ENCODE data around the gene PTS. TPM values are rescaled to one million over a fixed set of nuclear protein-coding genes. Genes with fewer than 3 reads are reported as not detected.
"Not testable (repeated sequence)": the region's sequence is repeated elsewhere in the genome, so short reads cannot be mapped to it uniquely, and the experiment has no call there.

Gene PTS
- total and polyA plus RNA-seq, 4 donors: 36.5 to 61.2 (median 45.2) TPM

- H3K36me3 ChIP-seq (ENCODE audit: control insufficient read depth in 1 of 2, insufficient read depth in 2 of 2, low read length in 1 of 2); DNase-seq; H3K27me3 ChIP-seq (ENCODE audit: control insufficient read depth in 1 of 2, insufficient read depth in 2 of 2, low read length in 1 of 2); intact Hi-C loops (cut with DNase I); H3K27ac ChIP-seq (ENCODE audit: low read depth in 1 of 2, low read length in 2 of 2); H3K4me3 ChIP-seq (ENCODE audit: low read length in 2 of 2); ATAC-seq (ENCODE audit: low FRiP score); H3K4me1 ChIP-seq (ENCODE audit: control insufficient read depth in 1 of 2, insufficient read depth in 2 of 2, low read length in 2 of 2); H3K9me3 ChIP-seq (ENCODE audit: control insufficient read depth, low read length): not testable (repeated sequence)
- 60 to 67% methylated on average over 11 of the region's 11 CpGs for WGBS, 2 donors
Observed at GRCh38 chr11:112195113-112195512, 31.1 kb upstream of the PTS start.

- ATAC-seq (ENCODE audit: low FRiP score) (no peak), DNase-seq (no peak)
- Histone ChIP-seq H3K36me3 (ENCODE audit: control insufficient read depth in 1 of 2, insufficient read depth in 2 of 2, low read length in 1 of 2) (no peaks in the 10 kb centered on the region), H3K4me3 (ENCODE audit: low read length in 2 of 2) (no peak overlapping the region), H3K9me3 (ENCODE audit: control insufficient read depth, low read length) (no peaks in the 10 kb centered on the region), H3K4me1 (ENCODE audit: control insufficient read depth in 1 of 2, insufficient read depth in 2 of 2, low read length in 2 of 2) (no peaks in the 10 kb centered on the region), H3K27me3 (ENCODE audit: control insufficient read depth in 1 of 2, insufficient read depth in 2 of 2, low read length in 1 of 2) (no peaks in the 10 kb centered on the region), H3K27ac (ENCODE audit: low read depth in 1 of 2, low read length in 2 of 2) (no peak overlapping the region)
- whole genome bisulfite sequencing, 2 donors: 50 to 59% methylated on average over 2 of the region's 2 CpGs
- intact Hi-C loops (cut with DNase I): no loop called here
Observed at GRCh38 chr11:112195951-112196351, 30.3 kb upstream of the PTS start.

GRCh38 chr11:112196519-112197087 lies 29.6 kb upstream of the PTS start:
- intact Hi-C loops (cut with DNase I): no loop called here
- H3K36me3 ChIP-seq (ENCODE audit: control insufficient read depth in 1 of 2, insufficient read depth in 2 of 2, low read length in 1 of 2): no peaks in the 10 kb centered on the region
- no peak overlapping the region for H3K4me3 ChIP-seq (ENCODE audit: low read length in 2 of 2)

GRCh38 chr11:112199101-112199500 lies 27.1 kb upstream of the PTS start:
- DNase-seq; H3K9me3 ChIP-seq (ENCODE audit: control insufficient read depth, low read length); H3K4me3 ChIP-seq (ENCODE audit: low read length in 2 of 2); H3K27me3 ChIP-seq (ENCODE audit: control insufficient read depth in 1 of 2, insufficient read depth in 2 of 2, low read length in 1 of 2); H3K36me3 ChIP-seq (ENCODE audit: control insufficient read depth in 1 of 2, insufficient read depth in 2 of 2, low read length in 1 of 2); H3K27ac ChIP-seq (ENCODE audit: low read depth in 1 of 2, low read length in 2 of 2); intact Hi-C loops (cut with DNase I); ATAC-seq (ENCODE audit: low FRiP score); H3K4me1 ChIP-seq (ENCODE audit: control insufficient read depth in 1 of 2, insufficient read depth in 2 of 2, low read length in 2 of 2): not testable (repeated sequence)
- 82% methylated on average over 4 of the region's 4 CpGs for WGBS, 2 donors

More at GRCh38 chr11:112196519-112197087, 29.6 kb upstream of the PTS start:
- no peaks in the 10 kb centered on the region for H3K27me3 ChIP-seq (ENCODE audit: control insufficient read depth in 1 of 2, insufficient read depth in 2 of 2, low read length in 1 of 2)
- ATAC-seq (ENCODE audit: low FRiP score) (no peak), DNase-seq (no peak)
- no peak overlapping the region for H3K27ac ChIP-seq (ENCODE audit: low read depth in 1 of 2, low read length in 2 of 2)
- no peaks in the 10 kb centered on the region for H3K4me1 ChIP-seq (ENCODE audit: control insufficient read depth in 1 of 2, insufficient read depth in 2 of 2, low read length in 2 of 2)
- H3K9me3 ChIP-seq (ENCODE audit: control insufficient read depth, low read length): no peaks in the 10 kb centered on the region
- 83 to 93% methylated on average over 2 of the region's 2 CpGs for WGBS, 2 donors

- no peaks in the 10 kb centered on the region for H3K9me3 ChIP-seq (ENCODE audit: control insufficient read depth, low read length)
- DNase-seq (no peak), ATAC-seq (ENCODE audit: low FRiP score) (no peak)
- H3K36me3 ChIP-seq (ENCODE audit: control insufficient read depth in 1 of 2, insufficient read depth in 2 of 2, low read length in 1 of 2): no peaks in the 10 kb centered on the region
- H3K27me3 ChIP-seq (ENCODE audit: control insufficient read depth in 1 of 2, insufficient read depth in 2 of 2, low read length in 1 of 2): no peaks in the 10 kb centered on the region
- no peak overlapping the region for H3K4me3 ChIP-seq (ENCODE audit: low read length in 2 of 2)
- intact Hi-C loops (cut with DNase I): no loop called here
- no peaks in the 10 kb centered on the region for H3K4me1 ChIP-seq (ENCODE audit: control insufficient read depth in 1 of 2, insufficient read depth in 2 of 2, low read length in 2 of 2)
- no peak overlapping the region for H3K27ac ChIP-seq (ENCODE audit: low read depth in 1 of 2, low read length in 2 of 2)
- WGBS, 2 donors: 22 to 31% methylated on average over 2 of the region's 2 CpGs
Observed at GRCh38 chr11:112200252-112200651, 26.0 kb upstream of the PTS start.

DNA sequence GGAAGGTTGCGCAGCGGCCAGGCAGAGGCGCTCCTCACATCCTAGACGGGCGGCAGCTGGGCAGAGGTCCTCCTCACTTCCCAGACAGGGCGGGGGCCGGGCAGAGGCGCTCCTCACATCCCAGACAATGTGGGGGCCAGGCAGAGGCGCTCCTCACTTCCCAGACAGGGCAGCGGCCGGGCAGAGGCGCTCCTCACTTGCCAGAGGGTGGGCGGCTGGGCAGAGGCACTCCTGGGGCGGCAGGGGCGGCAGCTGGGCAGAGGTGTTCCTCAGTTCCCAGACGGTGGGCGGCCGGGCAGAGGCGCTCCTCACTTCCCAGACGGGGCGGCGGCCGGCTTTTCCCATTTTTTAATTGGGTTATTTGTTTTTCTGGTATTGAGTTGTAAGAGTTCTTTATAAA lies 20.2 kb upstream of the PTS start:
- WGBS, 2 donors: 94 to 95% methylated on average over 23 of the region's 23 CpGs
- no peak for ATAC-seq (ENCODE audit: low FRiP score)
- H3K27me3 ChIP-seq (ENCODE audit: control insufficient read depth in 1 of 2, insufficient read depth in 2 of 2, low read length in 1 of 2): no peaks in the 10 kb centered on the region
- intact Hi-C loops (cut with DNase I): no loop called here
- H3K27ac ChIP-seq (ENCODE audit: low read depth in 1 of 2, low read length in 2 of 2): no peak overlapping the region
- H3K36me3 ChIP-seq (ENCODE audit: control insufficient read depth in 1 of 2, insufficient read depth in 2 of 2, low read length in 1 of 2): no peaks in the 10 kb centered on the region
- no peaks in the 10 kb centered on the region for H3K4me1 ChIP-seq (ENCODE audit: control insufficient read depth in 1 of 2, insufficient read depth in 2 of 2, low read length in 2 of 2)
- no peak for DNase-seq
- no peak overlapping the region for H3K4me3 ChIP-seq (ENCODE audit: low read length in 2 of 2)
- H3K9me3 ChIP-seq (ENCODE audit: control insufficient read depth, low read length): no peaks in the 10 kb centered on the region

GRCh38 chr11:112210890-112211289 lies 15.3 kb upstream of the PTS start:
- Histone ChIP-seq H3K36me3 (ENCODE audit: control insufficient read depth in 1 of 2, insufficient read depth in 2 of 2, low read length in 1 of 2) (no peaks in the 10 kb centered on the region), H3K27ac (ENCODE audit: low read depth in 1 of 2, low read length in 2 of 2) (no peak overlapping the region), H3K27me3 (ENCODE audit: control insufficient read depth in 1 of 2, insufficient read depth in 2 of 2, low read length in 1 of 2) (no peaks in the 10 kb centered on the region), H3K4me3 (ENCODE audit: low read length in 2 of 2) (no peak overlapping the region), H3K4me1 (ENCODE audit: control insufficient read depth in 1 of 2, insufficient read depth in 2 of 2, low read length in 2 of 2) (no peaks in the 10 kb centered on the region), H3K9me3 (ENCODE audit: control insufficient read depth, low read length) (no peaks in the 10 kb centered on the region)
- DNase-seq (no peak), ATAC-seq (ENCODE audit: low FRiP score) (no peak)
- 72% methylated on average over 1 of the region's 1 CpG for WGBS, 2 donors
- intact Hi-C loops (cut with DNase I): loop anchor here in 1 of 2 donors (10.0 kb wide), 2 partner anchors 344 to 1074 kb away; no protein-coding TSS in a partner anchor

- Histone ChIP-seq H3K9me3 (ENCODE audit: control insufficient read depth, low read length) (no peaks in the 10 kb centered on the region), H3K27me3 (ENCODE audit: control insufficient read depth in 1 of 2, insufficient read depth in 2 of 2, low read length in 1 of 2) (no peaks in the 10 kb centered on the region), H3K27ac (ENCODE audit: low read depth in 1 of 2, low read length in 2 of 2) (no peak overlapping the region), H3K36me3 (ENCODE audit: control insufficient read depth in 1 of 2, insufficient read depth in 2 of 2, low read length in 1 of 2) (no peaks in the 10 kb centered on the region), H3K4me1 (ENCODE audit: control insufficient read depth in 1 of 2, insufficient read depth in 2 of 2, low read length in 2 of 2) (no peaks in the 10 kb centered on the region), H3K4me3 (ENCODE audit: low read length in 2 of 2) (no peak overlapping the region)
- ATAC-seq (ENCODE audit: low FRiP score) (no peak), DNase-seq (no peak)
- WGBS, 2 donors: 43 to 47% methylated on average over 2 of the region's 2 CpGs
- intact Hi-C loops (cut with DNase I): loop anchor here in 1 of 2 donors (10.0 kb wide), 2 partner anchors 343 to 1073 kb away; no protein-coding TSS in a partner anchor
Observed at GRCh38 chr11:112211536-112211935, 14.7 kb upstream of the PTS start.

DNA sequence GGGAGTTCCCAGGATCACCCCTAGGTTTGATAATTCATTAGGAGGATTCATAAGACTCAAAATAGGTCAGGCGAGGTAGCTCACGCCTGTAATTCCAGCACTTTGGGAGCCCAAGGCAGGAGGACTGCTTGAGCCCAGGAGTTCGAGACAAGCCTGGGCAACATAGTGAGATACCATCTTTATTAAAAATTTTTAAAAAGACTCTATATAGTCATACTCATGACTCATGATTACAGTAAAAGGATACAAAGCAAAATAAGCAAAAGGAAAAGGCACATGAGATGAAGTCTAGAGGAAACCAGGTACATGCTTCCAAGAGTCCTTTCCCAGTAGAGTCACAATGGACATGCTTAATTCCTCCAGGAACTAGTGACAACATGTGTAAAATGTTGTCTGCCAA lies 13.9 kb upstream of the PTS start:
- Histone ChIP-seq H3K27ac (ENCODE audit: low read depth in 1 of 2, low read length in 2 of 2) (no peak overlapping the region), H3K27me3 (ENCODE audit: control insufficient read depth in 1 of 2, insufficient read depth in 2 of 2, low read length in 1 of 2) (no peaks in the 10 kb centered on the region), H3K4me3 (ENCODE audit: low read length in 2 of 2) (no peak overlapping the region), H3K36me3 (ENCODE audit: control insufficient read depth in 1 of 2, insufficient read depth in 2 of 2, low read length in 1 of 2) (no peaks in the 10 kb centered on the region), H3K9me3 (ENCODE audit: control insufficient read depth, low read length) (no peaks in the 10 kb centered on the region), H3K4me1 (ENCODE audit: control insufficient read depth in 1 of 2, insufficient read depth in 2 of 2, low read length in 2 of 2) (no peaks in the 10 kb centered on the region)
- DNase-seq (no peak), ATAC-seq (ENCODE audit: low FRiP score) (no peak)
- intact Hi-C loops (cut with DNase I): loop anchor here in 1 of 2 donors (10.0 kb wide), 2 partner anchors 343 to 1073 kb away; no protein-coding TSS in a partner anchor
- 92 to 94% methylated on average over 3 of the region's 3 CpGs for WGBS, 2 donors

Measured in aorta (tissue), 5 donors.